Measurements from ENCODE around the gene PLCB3.

Gene PLCB3

DNA sequence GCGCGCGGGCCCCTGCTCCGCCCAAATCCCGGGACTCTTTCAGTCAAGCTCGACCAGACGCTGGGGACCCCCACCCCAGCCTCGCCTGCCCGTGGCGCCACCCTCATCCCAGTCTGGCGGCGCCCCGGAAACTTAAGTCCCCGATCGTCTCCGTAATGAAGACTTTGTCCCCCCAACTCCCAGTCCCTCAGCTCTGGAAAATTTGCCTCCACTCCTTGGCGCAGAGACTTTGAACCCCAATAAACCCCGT is 348 bp downstream of the PLCB3 start:
- DNase-seq = no peak

GRCh38 chr11:64252003-64252872 is 908 bp downstream of the PLCB3 start:
- DNase-seq = no peak

DNA sequence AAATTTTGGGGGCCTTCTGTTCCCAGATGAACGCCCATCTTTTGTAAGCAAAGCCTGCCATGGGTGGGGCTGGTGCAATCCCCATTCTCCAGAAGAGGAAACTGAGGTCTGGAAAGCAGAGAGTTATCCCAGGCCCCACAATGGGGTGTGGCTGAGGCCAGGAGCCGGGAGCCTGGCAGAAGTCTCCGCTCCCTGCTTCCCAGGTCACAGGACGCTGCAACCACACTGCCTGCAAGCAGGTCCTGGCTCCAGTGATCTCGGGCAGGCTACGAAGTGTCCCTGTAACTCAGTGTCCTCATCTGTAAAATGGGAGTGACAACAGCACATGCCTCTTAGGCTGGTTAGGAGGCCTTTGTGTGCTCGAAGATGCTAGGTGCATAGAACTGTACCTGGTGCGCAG is 1.7 kb downstream of the PLCB3 start:
- no peak for DNase-seq

GRCh38 chr11:64253481-64253880 is 2.2 kb downstream of the PLCB3 start:
- DNase-seq = no peak

- no peak for DNase-seq
Measured at GRCh38 chr11:64254326-64254725, 3.0 kb downstream of the PLCB3 start.

- no peak for DNase-seq
Measured at GRCh38 chr11:64255135-64256128, 4.1 kb downstream of the PLCB3 start.

GRCh38 chr11:64256300-64256699 is 5.0 kb downstream of the PLCB3 start:
- no peak for DNase-seq

- DNase-seq = no peak
Measured at GRCh38 chr11:64258356-64258755, 7.0 kb downstream of the PLCB3 start.

DNA sequence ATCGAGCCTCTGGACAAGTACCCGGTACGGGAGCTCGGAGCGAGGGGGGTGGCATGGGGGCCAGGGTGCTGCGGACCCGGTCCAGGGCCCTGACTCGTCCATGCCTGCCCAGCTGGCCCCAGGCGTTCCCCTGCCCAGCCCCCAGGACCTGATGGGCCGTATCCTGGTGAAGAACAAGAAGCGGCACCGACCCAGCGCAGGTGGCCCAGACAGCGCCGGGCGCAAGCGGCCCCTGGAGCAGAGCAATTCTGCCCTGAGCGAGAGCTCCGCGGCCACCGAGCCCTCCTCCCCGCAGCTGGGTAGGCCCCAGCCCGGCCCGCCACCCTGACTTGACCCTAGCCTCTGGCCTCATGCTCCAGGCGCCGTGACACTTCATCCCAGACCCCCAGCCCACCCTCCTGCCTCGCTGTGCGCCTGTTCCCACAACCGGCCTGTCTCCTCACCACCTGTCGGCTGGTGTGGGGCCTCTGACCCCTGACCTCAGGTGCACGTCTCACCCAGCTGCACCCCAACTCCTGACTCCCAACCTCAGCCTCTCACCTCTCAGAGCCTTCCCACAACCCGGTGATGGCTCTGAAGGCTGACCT is 7.7 kb downstream of the PLCB3 start:
- DNase-seq = no peak

DNA sequence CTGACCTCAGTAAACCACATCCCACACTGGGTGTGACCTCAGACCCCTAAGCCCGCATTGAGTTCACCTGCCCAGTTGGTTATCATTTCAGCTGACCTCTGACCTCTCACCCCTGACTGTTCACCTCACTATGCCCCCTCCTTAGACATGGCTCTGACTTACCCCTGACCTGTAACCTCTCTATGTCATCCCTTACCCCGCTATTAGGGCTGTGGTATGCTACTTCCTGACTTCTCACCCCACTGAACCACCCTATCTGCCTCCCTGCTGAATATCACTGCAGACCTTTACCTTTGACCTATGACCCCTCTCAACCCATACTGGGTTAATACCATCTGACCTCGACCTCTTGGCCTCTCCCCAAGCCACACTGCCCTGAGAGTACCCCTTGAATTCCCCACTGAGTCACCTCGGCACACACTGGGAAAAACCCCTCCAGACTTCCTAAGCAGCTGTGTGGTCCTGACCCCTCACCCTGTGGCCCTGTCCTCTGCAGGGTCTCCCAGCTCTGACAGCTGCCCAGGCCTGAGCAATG is 8.3 kb downstream of the PLCB3 start:
- no peak for DNase-seq

DNA sequence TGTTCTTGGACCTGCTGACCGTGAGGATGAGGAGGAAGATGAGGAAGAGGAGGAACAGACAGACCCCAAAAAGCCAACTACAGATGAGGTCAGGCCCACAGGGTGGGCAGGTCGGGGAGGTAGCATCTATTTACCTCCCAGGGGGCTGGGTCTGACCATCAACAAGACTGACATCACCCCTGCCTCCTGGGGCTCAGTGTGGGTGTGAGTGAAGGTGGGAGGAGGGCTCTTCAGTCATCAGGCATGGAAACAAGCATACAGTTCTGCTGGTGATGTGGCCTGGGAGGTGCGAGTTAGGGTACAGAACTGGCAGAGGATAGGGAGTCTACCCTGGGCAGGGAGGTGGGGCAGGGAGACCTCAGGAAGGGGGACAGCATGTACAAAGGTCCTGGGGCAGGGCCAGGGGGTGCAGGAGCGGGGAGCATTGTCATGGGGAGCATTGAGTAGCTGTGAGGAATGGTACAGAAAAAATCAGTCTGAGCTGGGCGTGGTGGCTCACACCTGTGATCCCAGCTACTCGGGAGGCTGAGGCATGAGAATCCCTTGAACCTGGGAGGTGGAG is 8.9 kb downstream of the PLCB3 start:
- DNase-seq = no peak

GRCh38 chr11:64261556-64262080 is 10.3 kb downstream of the PLCB3 start:
- DNase-seq = no peak

- DNase-seq = no peak
Measured at GRCh38 chr11:64262271-64263002, 11.1 kb downstream of the PLCB3 start.

DNA sequence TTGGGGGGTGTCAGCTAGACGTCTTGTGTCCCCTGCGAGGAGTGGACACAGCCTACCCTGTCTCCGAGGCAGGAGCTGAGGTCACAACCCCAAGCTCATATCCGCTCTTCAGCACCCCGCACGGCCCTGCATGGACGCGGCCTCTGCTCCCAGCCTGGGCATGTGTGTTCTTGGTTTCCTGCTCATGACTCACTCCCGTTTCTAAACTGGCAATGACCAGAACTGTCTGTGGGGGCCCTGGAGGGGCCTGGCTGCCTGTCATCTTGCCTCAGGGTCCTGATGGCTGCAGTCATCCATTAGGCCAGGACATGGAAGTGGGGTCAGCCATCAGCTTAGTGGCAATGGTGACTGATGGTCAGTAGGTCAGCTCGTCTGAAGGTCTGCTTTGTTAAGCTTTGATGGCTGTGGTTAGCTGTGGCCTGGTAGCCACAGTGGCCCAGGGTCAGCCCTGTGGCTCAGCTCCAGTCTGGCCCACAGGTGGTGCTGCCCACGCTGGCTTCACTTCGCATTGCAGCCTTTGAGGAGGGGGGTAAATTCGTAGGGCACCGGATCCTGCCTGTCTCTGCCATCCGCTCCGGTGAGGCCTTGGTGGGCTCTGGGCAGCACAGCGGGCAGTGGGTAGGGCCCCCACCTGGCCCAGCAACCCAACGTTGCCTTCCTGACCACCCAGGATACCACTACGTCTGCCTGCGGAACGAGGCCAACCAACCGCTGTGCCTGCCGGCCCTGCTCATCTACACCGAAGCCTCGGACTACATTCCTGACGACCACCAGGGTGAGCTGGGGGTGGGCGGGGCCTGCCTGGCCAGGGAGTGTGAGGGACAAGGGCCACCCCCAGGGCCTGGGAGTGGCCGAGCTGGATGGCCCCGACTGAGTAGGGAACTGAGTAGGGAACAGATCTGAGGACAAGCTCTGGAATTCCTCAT is 12.0 kb downstream of the PLCB3 start:
- DNase-seq = no peak

DNA sequence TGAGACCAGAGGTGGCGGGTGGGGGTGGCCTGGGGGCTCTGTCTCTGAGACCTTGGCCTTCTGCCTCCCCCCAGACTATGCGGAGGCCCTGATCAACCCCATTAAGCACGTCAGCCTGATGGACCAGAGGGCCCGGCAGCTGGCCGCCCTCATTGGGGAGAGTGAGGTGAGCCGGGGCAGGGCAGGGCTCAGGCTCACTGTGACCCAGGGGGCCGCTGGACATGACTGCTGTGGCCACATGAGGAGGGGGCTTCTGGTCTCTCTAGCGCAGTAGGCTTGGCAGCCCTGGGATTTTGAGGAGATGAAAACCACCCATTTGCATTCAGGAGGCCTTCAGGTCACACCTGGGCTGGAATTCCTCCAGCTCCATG is 12.6 kb downstream of the PLCB3 start:
- DNase-seq = no peak

DNA sequence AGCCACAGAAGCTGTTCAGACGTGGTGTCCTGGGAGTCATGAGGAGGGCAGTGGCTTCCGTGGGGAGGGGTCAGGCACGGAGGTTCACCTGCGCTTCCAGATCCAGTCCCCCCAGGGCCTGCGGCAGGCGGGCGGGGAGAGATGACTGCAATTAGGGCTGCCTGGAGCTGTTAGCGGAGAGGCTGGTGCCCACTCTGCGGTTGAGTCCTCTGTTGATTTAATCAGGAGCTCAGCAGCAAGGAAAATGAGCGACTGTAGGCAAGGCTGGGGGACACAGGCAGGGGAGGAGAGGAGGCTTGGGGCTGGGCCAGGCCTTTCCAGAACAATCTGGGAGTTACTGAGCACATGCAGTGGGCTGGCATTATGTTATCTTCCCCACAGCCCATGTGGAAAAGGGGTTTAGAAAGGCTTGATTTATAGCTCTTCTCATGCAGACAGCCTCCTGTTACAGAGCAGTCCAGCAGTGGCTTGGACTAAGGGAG is 13.1 kb downstream of the PLCB3 start:
- no peak for DNase-seq

- no peak for DNase-seq
Measured at GRCh38 chr11:64265176-64266160, 14.1 kb downstream of the PLCB3 start.

- DNase-seq = no peak
Measured at GRCh38 chr11:64266339-64266738, 15.0 kb downstream of the PLCB3 start.

GRCh38 chr11:64267207-64267945 is 16.0 kb downstream of the PLCB3 start:
- DNase-seq = no peak
